Measurements from ENCODE around the gene MRFAP1. TPM values are rescaled to one million over a fixed set of nuclear protein-coding genes. Genes with fewer than 3 reads are reported as not detected.

The MRFAP1 gene
- total RNA-seq, 4 donors from 2014 or later: 147 to 234 (median 186) TPM

DNA sequence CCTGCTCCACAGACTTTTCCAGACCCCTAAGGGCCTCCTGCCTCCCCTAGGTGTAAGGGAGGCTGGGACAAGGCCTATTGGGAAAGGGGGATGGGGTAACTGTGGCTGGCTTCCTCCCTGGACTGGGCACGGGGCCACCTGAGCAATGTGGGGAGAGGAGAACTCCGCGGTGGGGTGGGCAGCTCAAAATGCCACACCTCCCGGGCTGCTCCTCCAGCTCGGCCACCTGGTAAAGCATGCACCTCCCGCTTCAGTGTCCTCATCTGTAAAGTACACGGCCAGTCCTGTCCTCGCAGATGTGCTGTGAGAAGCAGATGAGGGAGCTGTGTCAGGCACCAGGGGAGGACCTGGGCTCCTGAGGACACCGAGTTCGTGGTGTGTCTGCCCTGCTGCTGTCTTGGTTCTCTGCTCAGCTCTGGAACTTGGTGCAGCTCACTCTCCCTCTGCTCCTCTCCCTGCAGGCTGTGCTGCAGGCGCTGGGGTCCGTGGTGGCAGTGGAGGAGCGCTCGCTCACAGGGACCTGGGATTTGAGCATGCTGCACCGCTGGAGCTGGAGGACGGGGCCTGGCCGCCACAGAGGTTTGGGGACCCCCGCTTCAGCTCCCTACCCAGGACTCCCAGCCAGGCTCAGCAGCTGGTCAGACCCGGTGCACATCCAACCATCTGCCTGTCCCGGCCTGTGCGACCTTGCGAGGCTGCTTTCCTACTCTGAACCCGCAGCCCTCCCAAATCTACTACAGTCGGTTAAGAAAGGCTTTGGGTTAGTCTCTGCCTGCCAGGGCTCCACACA lies 20.8 kb upstream of the MRFAP1 start:
- intact Hi-C loops (cut with DNase I): no loop called here
- TF ChIP-seq CTCF (IDR thresholded peaks at IDR 0.05) (no peak), POLR2A (IDR thresholded peaks at IDR 0.05) (no peak)
- Histone ChIP-seq H3K4me1 (no peaks in the 10 kb centered on the region), H3K9me3 (no peaks in the 10 kb centered on the region), H3K36me3 (peaks cover 7 to 74% (median 14%) of the 10 kb centered on the region in 3 donors), H3K27ac (no peak overlapping the region), H3K27me3 (no peaks in the 10 kb centered on the region), H3K4me3 (no peak overlapping the region)
- WGBS, 2 donors: 81 to 90% methylated on average over 10 to 14 of the region's 24 CpGs
- DNase-seq: no peak

DNA sequence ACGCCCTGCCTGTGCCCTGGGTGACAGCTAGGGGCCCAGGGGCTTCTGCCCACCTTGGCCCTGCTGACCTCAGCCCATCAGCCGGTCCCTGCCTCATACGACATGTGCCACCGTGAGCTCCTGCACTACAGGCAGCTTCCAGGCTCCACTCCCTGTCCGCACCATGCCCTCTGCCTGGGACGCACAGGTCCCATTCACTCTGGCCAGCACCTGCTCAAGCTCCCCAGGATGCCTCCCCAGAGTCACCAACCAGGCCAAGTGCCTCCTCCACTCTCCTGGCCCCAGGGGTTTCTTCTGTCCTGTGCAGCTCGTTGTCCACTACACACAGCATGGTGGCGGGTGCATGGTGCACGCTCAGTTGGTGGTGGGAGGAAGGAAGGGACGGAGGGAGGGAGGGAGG lies 20.2 kb upstream of the MRFAP1 start:
- Histone ChIP-seq H3K9me3 (no peaks in the 10 kb centered on the region), H3K27ac (no peak overlapping the region), H3K27me3 (no peaks in the 10 kb centered on the region), H3K4me1 (no peaks in the 10 kb centered on the region), H3K4me3 (no peak overlapping the region), H3K36me3 (peaks cover 3 to 68% (median 14%) of the 10 kb centered on the region in 3 donors)
- TF ChIP-seq POLR2A (IDR thresholded peaks at IDR 0.05) (no peak), CTCF (IDR thresholded peaks at IDR 0.05) (no peak)
- 97% methylated on average over 5 of the region's 10 CpGs; no CpG with 5 or more reads in 1 of the 2 donors for WGBS, 2 donors
- no peak for DNase-seq
- intact Hi-C loops (cut with DNase I): no loop called here

DNA sequence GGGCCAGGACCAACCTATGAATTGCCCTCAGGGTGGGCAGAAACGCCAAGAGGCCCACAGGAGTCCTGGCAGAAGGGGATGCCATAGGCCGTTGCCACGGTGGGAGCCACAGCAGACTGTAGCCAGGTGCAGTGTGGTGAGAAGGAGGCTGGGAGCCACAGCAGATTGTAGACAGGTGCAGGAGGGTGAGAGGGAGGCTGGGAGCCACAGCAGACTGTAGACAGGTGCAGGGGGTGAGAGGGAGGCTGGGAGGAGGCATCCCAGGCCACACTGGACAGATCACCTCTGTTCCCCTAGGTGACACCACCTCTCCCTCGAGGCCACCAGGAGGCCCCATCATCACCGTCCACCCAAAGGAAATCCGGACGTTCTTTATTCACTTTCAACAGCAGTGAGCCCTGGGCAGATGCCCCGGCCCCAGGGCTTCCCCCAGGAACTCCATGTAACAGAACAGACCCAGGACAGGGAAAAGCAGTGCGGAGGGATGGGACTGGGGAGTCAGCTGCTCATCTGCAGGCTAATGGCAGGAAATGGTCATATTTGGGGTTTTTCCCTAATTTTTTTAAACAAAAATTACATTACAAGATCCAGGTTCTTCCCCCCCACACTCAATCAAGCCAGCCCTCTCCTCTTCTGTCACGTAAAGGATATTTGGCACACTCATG lies 19.5 kb upstream of the MRFAP1 start:
- 89 to 90% methylated on average over 4 to 8 of the region's 10 CpGs for WGBS, 2 donors

GRCh38 chr4:6621556-6621927 lies 18.9 kb upstream of the MRFAP1 start:
- Histone ChIP-seq H3K36me3 (peaks cover 3 to 56% (median 14%) of the 10 kb centered on the region in 3 donors), H3K27me3 (no peaks in the 10 kb centered on the region), H3K4me1 (no peaks in the 10 kb centered on the region), H3K9me3 (no peaks in the 10 kb centered on the region), H3K27ac (no peak overlapping the region), H3K4me3 (no peak overlapping the region)
- no peak for DNase-seq
- TF ChIP-seq POLR2A (IDR thresholded peaks at IDR 0.05) (no peak), CTCF (IDR thresholded peaks at IDR 0.05) (no peak)
- intact Hi-C loops (cut with DNase I): no loop called here
- 76 to 79% methylated on average over 6 to 10 of the region's 13 CpGs for whole genome bisulfite sequencing, 2 donors

More for the DNA sequence above, 19.5 kb upstream of the MRFAP1 start:
- H3K4me1 ChIP-seq: no peaks in the 10 kb centered on the region
- H3K27me3 ChIP-seq: no peaks in the 10 kb centered on the region
- H3K36me3 ChIP-seq: peaks cover 3 to 61% (median 14%) of the 10 kb centered on the region in 3 donors
- no peak overlapping the region for H3K27ac ChIP-seq
- no peaks in the 10 kb centered on the region for H3K9me3 ChIP-seq
- no peak for TF ChIP-seq POLR2A (IDR thresholded peaks at IDR 0.05)
- TF ChIP-seq CTCF (IDR thresholded peaks at IDR 0.05): no peak
- H3K4me3 ChIP-seq: no peak overlapping the region
- DNase-seq: no peak
- intact Hi-C loops (cut with DNase I): no loop called here

DNA sequence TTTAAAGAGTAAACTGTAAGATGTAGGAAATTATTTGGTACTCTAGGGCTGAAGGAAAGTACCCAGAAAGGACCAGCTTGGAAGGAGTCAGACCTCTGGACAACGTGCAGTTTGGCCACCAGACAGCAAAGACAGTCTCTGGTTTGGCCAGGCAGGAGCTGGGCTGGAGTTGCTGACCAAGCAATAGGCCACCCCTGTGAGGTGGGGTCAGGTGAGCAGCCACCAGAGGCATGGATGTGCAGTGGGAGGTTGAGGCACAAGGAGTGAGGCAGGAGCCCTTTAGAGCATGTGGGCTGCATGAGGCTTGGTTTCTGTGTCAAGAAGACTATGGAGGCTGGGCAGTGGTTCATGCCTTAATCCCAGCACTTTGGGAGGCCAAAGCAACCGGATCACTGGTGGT lies 17.7 kb upstream of the MRFAP1 start:
- Histone ChIP-seq H3K4me3 (no peak overlapping the region), H3K36me3 (peaks cover 3 to 44% (median 14%) of the 10 kb centered on the region in 3 donors), H3K4me1 (no peaks in the 10 kb centered on the region), H3K27me3 (no peaks in the 10 kb centered on the region), H3K27ac (no peak overlapping the region), H3K9me3 (no peaks in the 10 kb centered on the region)
- intact Hi-C loops (cut with DNase I): no loop called here
- WGBS, 2 donors: 70 to 100% methylated on average over 1 of the region's 2 CpGs
- DNase-seq: no peak
- TF ChIP-seq CTCF (IDR thresholded peaks at IDR 0.05): no peak
- TF ChIP-seq POLR2A (IDR thresholded peaks at IDR 0.05): no peak

All from esophagus squamous epithelium (tissue), 5 donors.